Measurements from ENCODE around the gene POLR2F.

DNA sequence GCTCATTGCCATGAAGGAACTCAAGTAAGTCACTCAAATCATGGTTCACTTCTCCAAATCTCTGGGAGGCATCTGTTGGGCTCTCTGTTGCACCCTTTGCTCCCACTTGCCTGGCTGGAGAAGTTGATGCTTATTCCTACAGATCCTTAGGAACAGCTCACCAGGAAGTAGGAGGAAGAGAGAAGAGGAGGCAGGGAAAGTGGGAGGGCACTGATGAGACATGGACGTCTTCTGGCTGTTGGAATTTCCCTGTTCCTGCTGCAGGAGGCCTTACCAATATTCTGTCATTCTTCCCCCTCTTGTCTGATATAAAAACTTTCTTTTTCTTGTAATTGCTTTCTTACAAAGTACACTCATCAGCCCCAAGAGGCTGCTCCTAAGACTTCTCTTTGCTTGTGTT is 13.6 kb downstream of the POLR2F start:
- TF ChIP-seq, protein P1, sequence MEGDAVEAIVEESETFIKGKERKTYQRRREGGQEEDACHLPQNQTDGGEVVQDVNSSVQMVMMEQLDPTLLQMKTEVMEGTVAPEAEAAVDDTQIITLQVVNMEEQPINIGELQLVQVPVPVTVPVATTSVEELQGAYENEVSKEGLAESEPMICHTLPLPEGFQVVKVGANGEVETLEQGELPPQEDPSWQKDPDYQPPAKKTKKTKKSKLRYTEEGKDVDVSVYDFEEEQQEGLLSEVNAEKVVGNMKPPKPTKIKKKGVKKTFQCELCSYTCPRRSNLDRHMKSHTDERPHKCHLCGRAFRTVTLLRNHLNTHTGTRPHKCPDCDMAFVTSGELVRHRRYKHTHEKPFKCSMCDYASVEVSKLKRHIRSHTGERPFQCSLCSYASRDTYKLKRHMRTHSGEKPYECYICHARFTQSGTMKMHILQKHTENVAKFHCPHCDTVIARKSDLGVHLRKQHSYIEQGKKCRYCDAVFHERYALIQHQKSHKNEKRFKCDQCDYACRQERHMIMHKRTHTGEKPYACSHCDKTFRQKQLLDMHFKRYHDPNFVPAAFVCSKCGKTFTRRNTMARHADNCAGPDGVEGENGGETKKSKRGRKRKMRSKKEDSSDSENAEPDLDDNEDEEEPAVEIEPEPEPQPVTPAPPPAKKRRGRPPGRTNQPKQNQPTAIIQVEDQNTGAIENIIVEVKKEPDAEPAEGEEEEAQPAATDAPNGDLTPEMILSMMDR (IDR thresholded peaks at IDR 0.05; ENCODE audit: low read depth, low read length): no peak
- TF ChIP-seq EZH2phosphoT487 (IDR thresholded peaks at IDR 0.05; ENCODE audit: low read depth): no peak
